ENCODE data around the gene FAM227A. TPM values are rescaled to one million over a fixed set of nuclear protein-coding genes. Genes with fewer than 3 reads are reported as not detected.

FAM227A gene
- total and polyA plus RNA-seq, 2 of the 8 experiments (the other 6 are each of a cell fraction or from before 2014, with no cell fraction given), result 2.1 to 3.9 TPM

DNA sequence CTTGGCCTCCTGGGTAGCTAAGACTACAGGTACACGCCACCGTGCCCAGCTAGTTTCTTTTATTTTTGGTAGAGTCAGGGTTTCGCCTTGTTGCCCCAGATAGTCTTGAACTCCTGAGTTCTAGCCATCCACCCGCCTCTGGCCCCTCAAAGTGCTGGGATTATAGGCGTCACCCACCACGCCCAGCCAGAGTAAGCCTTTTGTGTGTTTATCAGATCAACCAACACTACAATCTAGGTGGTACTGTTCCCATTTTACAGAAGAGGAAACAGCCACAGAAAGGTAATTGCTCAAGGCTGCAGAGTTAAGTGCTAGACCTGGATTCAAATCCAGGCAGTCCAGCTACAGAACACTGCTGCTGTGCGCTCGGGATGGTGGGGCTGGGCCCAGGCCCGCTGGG is 28.7 kb upstream of the FAM227A start:
- CTCF ChIA-PET (ENCODE audit: partially characterized antibody), result no interaction called here
- H4K5ac ChIP-seq (ENCODE audit: insufficient read length, low read depth, low read length), result no peak overlapping the region
- H3K9ac ChIP-seq (replicated peaks in 1 of 4; ENCODE audit: extremely low read depth in 1 of 4, low read depth in 3 of 4, low read length in 3 of 4), result no peak overlapping the region
- H4K91ac ChIP-seq (replicated peaks; ENCODE audit: insufficient read length, low read length), result no peak overlapping the region
- no peak overlapping the region for H4K8ac ChIP-seq (ENCODE audit: extremely low read depth, insufficient read depth, low read length)
- H3K79me2 ChIP-seq (ENCODE audit: control insufficient read depth in 1 of 2, insufficient read depth in 2 of 2, low read length in 2 of 2), result peaks cover 7 to 12% of the 10 kb centered on the region in 2 experiments; a peak in 3 of 4 replicates
- no peak overlapping the region for H2BK120ac ChIP-seq (replicated peaks; ENCODE audit: low read depth, low read length)
- no peak overlapping the region for H2AFZ ChIP-seq (ENCODE audit: low read length)
- H3K4me1 ChIP-seq (replicated peaks in 1 of 4; ENCODE audit: control insufficient read depth in 3 of 4, insufficient read depth in 4 of 4, low read length in 3 of 4), result peaks cover 0 to 3% (median 1%) of the 10 kb centered on the region in 4 experiments; a peak in 3 of 7 replicates
- peaks cover 5 to 8% of the 10 kb centered on the region in 2 experiments; a peak in 3 of 4 replicates for H3K9me3 ChIP-seq (ENCODE audit: insufficient read depth in 2 of 2, low read depth in 1 of 2, low read length in 1 of 2)
- peaks cover 15 to 49% (median 27%) of the 10 kb centered on the region in 4 experiments for H3K36me3 ChIP-seq (ENCODE audit: control insufficient read depth in 2 of 4, insufficient read depth in 4 of 4, low read length in 3 of 4)
- no peak overlapping the region for H3K27ac ChIP-seq (ENCODE audit: low read depth, low read length)
- POLR2A ChIA-PET (ENCODE audit: partially characterized antibody), result interaction anchor here (0.7 to 8.6 kb wide), 5 partner anchors 13 to 271 kb away, joined by 3 to 123 read pairs (median 3); partner anchors contain the start of gene JOSD1
- no peak overlapping the region for H3K4ac ChIP-seq (replicated peaks; ENCODE audit: insufficient read length, low read depth, low read length)
- H3K18ac ChIP-seq (ENCODE audit: extremely low read depth, low read length), result no peak overlapping the region
- H3K4me3 ChIP-seq (ENCODE audit: extremely low read depth in 1 of 4, insufficient read depth in 2 of 4, low read depth in 3 of 4, low read length in 4 of 4), result no peak overlapping the region
- no peak for FAIRE-seq
- H3K4me2 ChIP-seq (ENCODE audit: insufficient read depth in 1 of 2, low read depth in 2 of 2, low read length in 2 of 2), result no peak overlapping the region
- no peak overlapping the region for H2BK5ac ChIP-seq (ENCODE audit: low read depth, low read length)
- H2AK5ac ChIP-seq (ENCODE audit: low read depth, low read length), result no peak overlapping the region
- 91% methylated on average over 9 of the region's 9 CpGs; no CpG with 5 or more reads in 1 of the 2 experiments for WGBS, 2 experiments (ENCODE audit: extremely low coverage in 1 of 2, insufficient coverage in 1 of 2, insufficient read length in 1 of 2, insufficient replicate concordance in 2 of 2, low coverage in 1 of 2, low lambda C conversion rate in 2 of 2, missing lambda C conversion rate in 1 of 2)
- no peak overlapping the region for H3K56ac ChIP-seq (replicated peaks; ENCODE audit: insufficient read length, low read depth, low read length)
- TF ChIP-seq POLR2AphosphoS5 (IDR thresholded peaks at IDR 0.05; ENCODE audit: low read depth, low read length), result peak; percentile 45; the same call in 1 of the 2 replicates
- no peak for TF ChIP-seq EGR1 (IDR thresholded peaks at IDR 0.05; ENCODE audit: borderline replicate concordance, low read depth, low read length)
- peaks cover 4% of the 10 kb centered on the region; the same call in 1 of the 2 replicates for H3K79me1 ChIP-seq (ENCODE audit: low read depth, low read length)
- peaks cover 6 to 7% of the 10 kb centered on the region in 2 experiments for H4K20me1 ChIP-seq (replicated peaks in 1 of 2; ENCODE audit: control insufficient read depth in 1 of 2, insufficient read depth in 2 of 2, low read length in 2 of 2)
- no peaks in the 10 kb centered on the region for H3K27me3 ChIP-seq (replicated peaks in 1 of 4; ENCODE audit: control insufficient read depth in 3 of 4, extremely low read depth in 1 of 4, insufficient read depth in 3 of 4, low read length in 3 of 4)
- no peak for DNase-seq (ENCODE audit: low read depth in 1 of 2, low spot score in 2 of 2)
- H3K23me2 ChIP-seq (ENCODE audit: low read depth, low read length), result peaks cover 6% of the 10 kb centered on the region
- H2BK12ac ChIP-seq (ENCODE audit: low read depth, low read length), result no peak overlapping the region
- no peak overlapping the region for H3K14ac ChIP-seq (ENCODE audit: insufficient read length)
- H2BK20ac ChIP-seq (ENCODE audit: low read length), result no peak overlapping the region
- H3K23ac ChIP-seq (ENCODE audit: insufficient read length), result no peak overlapping the region
- H2BK15ac ChIP-seq (ENCODE audit: low read length), result no peak overlapping the region
